Activated CD4-positive, alpha-beta T cell treated with anti-CD3 and anti-CD28 coated beads for 36 hours (primary cell): ENCODE data around the gene TMC4. TPM values are rescaled to one million over a fixed set of nuclear protein-coding genes. Genes with fewer than 3 reads are reported as not detected.
A peak's percentile ranks its signal among the peaks of the same experiment; 100 is the strongest.

Source experiments
- ATAC-seq: fragments of 200-7000 bp; cut with Tn5 transposase; one replicate; pipeline ENCODE4 v1.10.0; 2021; ENCODE audit warnings: mild to moderate bottlenecking, moderate library complexity
- CTCF ChIA-PET: fragments of 350-600 bp; sonication (Branson Sonifier 250); formaldehyde crosslinking; loops from one replicate; lab custom pipeline; 2021; ENCODE audit warnings: antibody characterized with exemption; lab: Charles Lee
- POLR2A ChIA-PET: fragments of 350-600 bp; sonication (Branson Sonifier 250); formaldehyde crosslinking; loops from one replicate; lab custom pipeline; 2021; ENCODE audit warnings: antibody characterized with exemption, inconsistent platforms; lab: Charles Lee
- DNase-seq: peaks from one replicate; pipeline ENCODE4 v3.0.0-alpha.2; 2020
- H3K27ac Mint-ChIP-seq: one replicate; pipeline ENCODE4 v1.8.0; 2021; ENCODE audit warnings: mixed read lengths
- H3K27me3 Mint-ChIP-seq: one replicate; pipeline ENCODE4 v1.8.0; 2021; ENCODE audit warnings: mixed read lengths
- H3K36me3 Mint-ChIP-seq: one replicate; pipeline ENCODE4 v1.8.0; 2021; ENCODE audit warnings: low read depth, mixed read lengths
- H3K4me1 Mint-ChIP-seq: one replicate; pipeline ENCODE4 v1.8.0; 2021; ENCODE audit warnings: mixed read lengths
- H3K4me3 Mint-ChIP-seq: one replicate; pipeline ENCODE4 v1.8.0; 2021; ENCODE audit warnings: mild to moderate bottlenecking, moderate library complexity, mixed read lengths
- H3K9me3 Mint-ChIP-seq: one replicate; pipeline ENCODE4 v1.8.0; 2021; ENCODE audit warnings: low read depth, mixed read lengths
- intact Hi-C, 2 experiments: fragments of 100-400 bp; cut with DNase I in 1 of 2; cut with micrococcal nuclease in 1 of 2; formaldehyde crosslinking; loops; one replicate each; pipeline versions ENCODE4 v1.14.2 to v1.15.1; 2022 to 2024; cut with DNase I, micrococcal nuclease
- total RNA-seq, 2 experiments: library from RNA; stranded (reverse); gene quantifications; one replicate each; pipeline ENCODE4 v1.2.3, GENCODE V29; 2021

TMC4 gene
- total RNA-seq, 2 experiments from 2014 or later, result 0.39 to 0.55 TPM

DNA sequence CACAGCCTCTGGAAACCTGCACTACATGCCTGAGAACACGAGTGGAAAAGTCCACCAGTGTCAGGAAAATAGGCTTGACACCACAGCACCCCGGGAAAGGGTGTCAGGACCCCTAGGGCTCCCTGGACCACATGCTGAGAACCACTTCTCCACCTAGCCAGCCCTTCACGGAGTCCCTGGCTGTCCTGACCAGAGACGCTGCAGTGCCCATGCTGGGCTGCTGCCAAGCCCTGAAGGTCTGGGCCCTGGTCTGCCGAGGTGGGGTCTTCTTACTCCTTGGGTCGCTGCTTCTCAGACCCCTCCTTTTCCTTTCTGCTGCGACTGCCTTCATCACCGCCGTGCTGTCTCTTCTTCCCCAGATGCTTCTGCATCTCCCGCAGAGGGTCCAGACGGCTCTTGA, 16.5 kb downstream of the TMC4 start:
- peak overlapping the region; percentile 60 for H3K27ac Mint-ChIP-seq
- peaks cover 47% of the 10 kb centered on the region for H3K4me1 Mint-ChIP-seq
- ChIA-PET POLR2A (interaction anchor here (0.7 kb wide), 1 partner anchor 12 kb away, joined by 3 read pairs; no protein-coding TSS in a partner anchor), CTCF (interaction anchor here (0.6 to 1.0 kb wide), 2 partner anchors 10 to 89 kb away, joined by 3 to 4 read pairs; no protein-coding TSS in a partner anchor)
- intact Hi-C loops, result loop anchor here in 1 of 2 experiments (5.0 kb wide), 1 partner anchor 46 kb away; the partner anchor contains the start of gene RPS9
- H3K36me3 Mint-ChIP-seq, result peaks cover 44% of the 10 kb centered on the region
- no peak for ATAC-seq
- no peaks in the 10 kb centered on the region for H3K9me3 Mint-ChIP-seq
- DNase-seq, result no peak
- H3K27me3 Mint-ChIP-seq, result no peaks in the 10 kb centered on the region
- no peak overlapping the region for H3K4me3 Mint-ChIP-seq

DNA sequence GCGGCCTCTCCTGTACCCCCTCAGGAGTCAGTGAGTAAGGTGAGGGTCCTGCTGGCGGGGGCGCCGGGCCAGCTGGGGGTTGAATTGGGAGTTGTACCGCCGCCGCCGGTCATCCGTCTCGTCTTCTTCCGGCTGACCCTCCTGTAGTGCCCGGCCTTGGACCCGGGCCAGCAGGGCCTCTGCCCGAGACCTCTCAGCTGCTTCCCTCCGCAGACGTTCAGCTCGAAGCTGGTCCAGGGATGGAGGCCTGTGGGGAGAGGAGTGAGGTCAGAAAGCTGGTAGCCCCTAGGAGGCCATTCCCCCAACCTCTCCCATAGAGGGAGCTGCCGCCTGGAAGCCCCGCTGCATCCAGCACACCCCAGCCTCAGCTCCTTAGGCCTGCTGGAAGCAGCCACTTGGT, 17.3 kb downstream of the TMC4 start:
- no peak for DNase-seq
- Mint-ChIP-seq H3K9me3 (no peaks in the 10 kb centered on the region), H3K27me3 (no peaks in the 10 kb centered on the region), H3K27ac (no peak overlapping the region), H3K4me1 (peaks cover 43% of the 10 kb centered on the region), H3K36me3 (peaks cover 47% of the 10 kb centered on the region), H3K4me3 (no peak overlapping the region)
- intact Hi-C loops, result loop anchor here in 1 of 2 experiments (5.0 kb wide), 1 partner anchor 47 kb away; the partner anchor contains the start of gene RPS9
- POLR2A ChIA-PET, result interaction anchor here (0.7 to 0.9 kb wide), 2 partner anchors 13 to 32 kb away, joined by 3 to 4 read pairs; no protein-coding TSS in a partner anchor
- CTCF ChIA-PET, result no interaction called here
- ATAC-seq, result no peak

GRCh38 chr19:54154603-54155345, 18.2 kb downstream of the TMC4 start:
- Mint-ChIP-seq H3K4me1 (peaks cover 37% of the 10 kb centered on the region), H3K27me3 (no peaks in the 10 kb centered on the region), H3K36me3 (peaks cover 51% of the 10 kb centered on the region), H3K9me3 (no peaks in the 10 kb centered on the region), H3K4me3 (no peak overlapping the region), H3K27ac (peak overlapping the region; percentile 81)
- ChIA-PET POLR2A (interaction anchor here (0.7 kb wide), 1 partner anchor 18 kb away, joined by 6 read pairs; no protein-coding TSS in a partner anchor), CTCF (no interaction called here)
- DNase-seq, result peak; percentile 68
- intact Hi-C loops, result loop anchor here in 1 of 2 experiments (5.0 kb wide), 1 partner anchor 48 kb away; the partner anchor contains the start of gene RPS9
- no peak for ATAC-seq

GRCh38 chr19:54153731-54154326, 19.1 kb downstream of the TMC4 start:
- H3K9me3 Mint-ChIP-seq, result no peaks in the 10 kb centered on the region
- ATAC-seq, result no peak
- no peak for DNase-seq
- H3K36me3 Mint-ChIP-seq, result peaks cover 53% of the 10 kb centered on the region
- CTCF ChIA-PET, result interaction anchor here (0.6 kb wide), 1 partner anchor 50 kb away, joined by 3 read pairs; no protein-coding TSS in a partner anchor
- H3K4me1 Mint-ChIP-seq, result peaks cover 34% of the 10 kb centered on the region
- H3K4me3 Mint-ChIP-seq, result no peak overlapping the region
- H3K27ac Mint-ChIP-seq, result peak overlapping the region; percentile 25
- POLR2A ChIA-PET, result interaction anchor here (0.7 kb wide), 1 partner anchor 17 kb away, joined by 6 read pairs; no protein-coding TSS in a partner anchor
- intact Hi-C loops, result no loop called here
- H3K27me3 Mint-ChIP-seq, result no peaks in the 10 kb centered on the region

- Mint-ChIP-seq H3K36me3 (peaks cover 51% of the 10 kb centered on the region), H3K27me3 (no peaks in the 10 kb centered on the region), H3K27ac (peak overlapping the region; percentile 43), H3K4me1 (peaks cover 27% of the 10 kb centered on the region), H3K4me3 (no peak overlapping the region), H3K9me3 (no peaks in the 10 kb centered on the region)
- ATAC-seq (no peak), DNase-seq (no peak)
- intact Hi-C loops, result no loop called here
- ChIA-PET POLR2A (no interaction called here), CTCF (no interaction called here)
Measured at GRCh38 chr19:54152878-54153524, 20.0 kb downstream of the TMC4 start.

DNA sequence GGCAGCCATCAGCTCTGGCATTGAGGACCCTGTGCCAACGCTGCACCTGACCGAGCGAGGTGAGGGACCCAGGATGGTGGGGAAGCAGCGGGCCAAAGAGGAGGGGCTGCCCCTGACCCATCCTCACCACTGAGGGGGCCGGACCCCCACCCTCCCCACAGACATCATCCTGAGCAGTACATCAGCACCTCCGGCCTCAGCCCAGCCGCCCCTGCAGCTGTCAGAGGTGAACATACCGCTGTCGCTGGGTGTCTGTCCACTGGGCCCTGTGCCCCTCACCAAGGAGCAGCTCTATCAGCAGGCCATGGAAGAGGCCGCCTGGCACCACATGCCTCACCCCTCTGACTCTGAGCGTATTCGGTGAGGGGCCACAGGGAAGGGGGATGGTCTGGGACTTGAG, 20.7 kb downstream of the TMC4 start:
- Mint-ChIP-seq H3K27me3 (no peaks in the 10 kb centered on the region), H3K4me3 (no peak overlapping the region), H3K36me3 (peaks cover 49% of the 10 kb centered on the region), H3K4me1 (peaks cover 26% of the 10 kb centered on the region), H3K27ac (no peak overlapping the region), H3K9me3 (no peaks in the 10 kb centered on the region)
- CTCF ChIA-PET, result interaction anchor here (1.1 kb wide), 1 partner anchor 15 kb away, joined by 3 read pairs; the partner anchor contains the start of gene CNOT3
- intact Hi-C loops, result no loop called here
- ATAC-seq (no peak), DNase-seq (no peak)
- POLR2A ChIA-PET, result no interaction called here

DNA sequence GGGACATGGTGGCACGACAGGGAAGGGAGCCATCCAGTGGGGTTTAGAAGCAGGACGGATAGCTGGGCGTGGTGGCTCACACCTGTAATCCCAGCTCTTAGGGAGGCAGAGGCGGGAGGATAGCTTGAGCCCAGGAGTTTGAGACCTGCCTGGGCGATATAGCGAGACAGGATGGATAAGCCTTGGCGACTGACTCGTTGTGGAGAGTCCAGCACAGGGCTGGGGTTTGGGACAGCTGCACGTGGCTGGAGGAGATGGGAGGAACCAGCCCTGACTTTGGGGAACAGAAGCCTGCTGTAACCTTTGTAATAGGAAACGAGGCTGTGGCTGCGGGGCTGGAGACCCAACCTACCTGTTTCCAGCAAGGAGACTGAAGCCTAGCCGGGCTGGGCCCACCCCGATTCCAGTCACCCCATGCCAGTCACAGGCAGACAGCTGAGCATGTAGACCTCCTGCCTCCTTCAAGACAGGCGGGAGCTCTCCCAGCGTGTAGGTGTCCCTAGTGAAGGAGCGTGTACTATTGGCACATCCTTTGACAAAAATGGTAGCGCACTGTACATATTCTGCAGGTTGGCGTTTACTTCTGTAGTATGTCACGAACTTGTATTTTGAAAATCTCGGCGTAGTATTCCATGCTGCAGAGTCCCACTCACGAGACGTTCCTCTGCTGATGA, 21.5 kb downstream of the TMC4 start:
- intact Hi-C loops, result no loop called here
- H3K9me3 Mint-ChIP-seq, result no peaks in the 10 kb centered on the region
- H3K27ac Mint-ChIP-seq, result no peak overlapping the region
- peaks cover 47% of the 10 kb centered on the region for H3K36me3 Mint-ChIP-seq
- DNase-seq, result no peak
- ChIA-PET POLR2A (no interaction called here), CTCF (interaction anchor here (1.1 kb wide), 1 partner anchor 14 kb away, joined by 3 read pairs; the partner anchor contains the start of gene CNOT3)
- H3K4me3 Mint-ChIP-seq, result no peak overlapping the region
- peaks cover 20% of the 10 kb centered on the region for H3K4me1 Mint-ChIP-seq
- no peak for ATAC-seq
- no peaks in the 10 kb centered on the region for H3K27me3 Mint-ChIP-seq

- ATAC-seq, result no peak
- intact Hi-C loops, result no loop called here
- Mint-ChIP-seq H3K4me1 (peaks cover 10% of the 10 kb centered on the region), H3K27me3 (no peaks in the 10 kb centered on the region), H3K9me3 (no peaks in the 10 kb centered on the region), H3K36me3 (peaks cover 47% of the 10 kb centered on the region), H3K27ac (no peak overlapping the region), H3K4me3 (no peak overlapping the region)
- ChIA-PET CTCF (interaction anchor here (0.6 kb wide), 1 partner anchor 97 kb away, joined by 3 read pairs; no protein-coding TSS in a partner anchor), POLR2A (no interaction called here)
- DNase-seq, result no peak
Measured at GRCh38 chr19:54149021-54149812, 23.7 kb downstream of the TMC4 start.

- Mint-ChIP-seq H3K27me3 (no peaks in the 10 kb centered on the region), H3K4me1 (no peaks in the 10 kb centered on the region), H3K4me3 (no peak overlapping the region), H3K9me3 (no peaks in the 10 kb centered on the region), H3K36me3 (peaks cover 46% of the 10 kb centered on the region), H3K27ac (no peak overlapping the region)
- intact Hi-C loops, result no loop called here
- DNase-seq (no peak), ATAC-seq (no peak)
- CTCF ChIA-PET, result no interaction called here
- POLR2A ChIA-PET, result interaction anchor here (0.7 kb wide), 1 partner anchor 11 kb away, joined by 3 read pairs; no protein-coding TSS in a partner anchor
Measured at GRCh38 chr19:54148158-54148557, 24.8 kb downstream of the TMC4 start.

DNA sequence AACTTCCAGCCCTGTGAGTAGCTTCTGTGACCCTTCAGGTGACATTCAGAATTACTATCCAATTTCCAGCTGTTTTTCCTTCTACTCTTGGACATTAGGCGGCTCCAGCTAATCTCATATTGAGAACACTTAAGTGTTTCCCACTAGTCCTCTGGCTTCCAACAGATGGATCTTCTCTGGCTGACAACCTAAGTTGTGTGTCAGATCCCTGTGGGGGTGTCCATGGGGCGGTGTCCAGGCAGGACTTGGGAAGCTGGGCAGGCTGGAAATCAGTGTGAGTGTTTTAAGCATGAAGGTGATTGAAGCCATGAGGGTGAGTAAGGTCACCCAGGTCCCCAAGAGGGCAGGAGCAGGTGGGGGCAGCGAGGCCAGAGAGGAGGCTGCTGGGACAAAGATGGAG, 25.3 kb downstream of the TMC4 start:
- Mint-ChIP-seq H3K4me1 (no peaks in the 10 kb centered on the region), H3K27ac (no peak overlapping the region), H3K4me3 (no peak overlapping the region), H3K27me3 (no peaks in the 10 kb centered on the region), H3K36me3 (peaks cover 49% of the 10 kb centered on the region), H3K9me3 (no peaks in the 10 kb centered on the region)
- intact Hi-C loops, result no loop called here
- CTCF ChIA-PET, result interaction anchor here (0.6 kb wide), 1 partner anchor 11 kb away, joined by 3 read pairs; no protein-coding TSS in a partner anchor
- POLR2A ChIA-PET, result interaction anchor here (0.7 kb wide), 1 partner anchor 11 kb away, joined by 3 read pairs; no protein-coding TSS in a partner anchor
- DNase-seq, result no peak
- ATAC-seq, result no peak
